Measurements from ENCODE around the gene COLGALT1.
"Not testable (repeated sequence)": the region's sequence is repeated elsewhere in the genome, so short reads cannot be mapped to it uniquely, and the experiment has no call there.

COLGALT1 gene

DNA sequence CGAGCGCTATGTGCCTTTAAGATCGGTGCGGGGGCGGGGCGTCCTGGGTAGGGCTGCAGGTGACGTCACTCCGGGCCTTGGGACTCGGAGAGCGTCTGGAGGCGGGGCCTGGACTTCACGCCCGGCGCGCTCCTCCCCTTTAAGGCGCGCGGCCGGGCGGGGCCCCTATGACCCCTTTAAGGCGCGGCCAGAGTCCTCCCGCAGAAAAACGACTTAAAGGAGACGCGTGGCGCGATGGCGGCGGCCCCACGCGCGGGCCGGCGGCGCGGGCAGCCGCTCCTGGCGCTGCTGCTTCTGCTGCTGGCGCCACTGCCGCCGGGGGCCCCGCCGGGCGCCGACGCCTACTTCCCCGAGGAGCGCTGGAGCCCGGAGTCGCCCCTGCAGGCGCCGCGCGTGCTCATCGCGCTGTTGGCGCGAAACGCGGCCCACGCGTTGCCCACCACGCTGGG is at the start of gene COLGALT1:
TSS of gene COLGALT1 (plus strand) at position 170 of the 449 bp plus-strand sequence. CDS start at position 235, 65 bp downstream.
- DNase-seq (ENCODE audit: low read depth), result peak; percentile 97

DNA sequence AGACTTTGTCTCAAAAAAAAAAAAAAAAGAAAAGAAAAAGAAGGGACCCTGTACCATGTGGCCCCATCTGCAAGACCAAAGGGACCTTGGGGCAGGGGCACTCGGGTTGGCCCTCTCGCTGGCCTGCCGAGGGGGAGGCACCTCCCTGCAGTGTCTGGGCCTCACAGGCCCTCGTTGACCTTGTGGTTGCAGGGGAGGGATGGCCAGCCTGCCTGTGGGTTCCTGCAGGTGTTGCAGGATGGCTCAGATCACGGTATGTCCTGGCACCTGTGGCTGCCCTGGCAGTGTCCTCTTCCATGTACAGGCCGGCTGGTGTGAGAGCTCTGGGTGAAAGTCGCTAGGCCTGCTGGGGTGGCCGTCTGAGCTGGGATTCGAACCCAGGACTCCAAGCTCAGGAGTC is 48.7 kb upstream of the COLGALT1 start:
- DNase-seq (ENCODE audit: low read depth), result no peak

- not testable (repeated sequence) for DNase-seq (ENCODE audit: low read depth)
These were observed 46.9 kb upstream of the COLGALT1 start for GRCh38 chr19:17508558-17508933.

DNA sequence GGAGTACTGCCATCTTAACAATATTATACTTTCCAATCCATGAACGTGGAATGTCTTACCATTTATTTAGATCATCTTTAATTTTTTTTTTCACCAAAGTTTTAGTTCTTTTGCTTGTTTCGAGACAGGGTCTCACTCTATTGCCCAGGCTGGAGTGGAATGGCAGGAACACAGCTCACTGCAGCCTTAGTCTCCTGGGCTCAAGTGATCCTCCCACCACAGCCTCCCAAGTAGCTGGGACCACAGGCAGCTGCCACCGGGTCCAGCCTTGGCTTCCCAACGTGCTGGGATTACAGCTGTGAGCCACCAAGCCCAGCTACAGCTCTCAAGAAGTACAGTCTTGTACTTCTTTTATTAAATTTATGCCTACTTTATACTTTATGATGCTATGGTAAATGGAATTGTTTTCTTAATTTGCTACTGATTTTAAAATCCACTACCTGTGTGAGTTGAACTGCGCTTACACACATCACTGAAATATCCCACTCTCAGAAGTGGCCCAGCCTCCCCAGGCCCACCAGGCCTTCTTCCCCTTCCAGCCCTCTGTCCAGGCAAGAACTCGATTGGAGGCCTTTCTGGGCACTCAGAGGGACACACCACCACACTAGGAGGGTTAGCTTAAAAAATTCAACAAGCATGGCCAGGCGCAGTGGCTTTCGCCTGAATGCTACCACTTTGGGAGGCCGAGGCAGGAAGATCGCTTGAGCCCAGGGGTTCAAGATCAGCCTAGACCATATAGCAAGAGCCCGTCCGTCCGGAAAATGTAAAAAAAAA is 45.0 kb upstream of the COLGALT1 start:
- no peak for DNase-seq (ENCODE audit: low read depth)

DNA sequence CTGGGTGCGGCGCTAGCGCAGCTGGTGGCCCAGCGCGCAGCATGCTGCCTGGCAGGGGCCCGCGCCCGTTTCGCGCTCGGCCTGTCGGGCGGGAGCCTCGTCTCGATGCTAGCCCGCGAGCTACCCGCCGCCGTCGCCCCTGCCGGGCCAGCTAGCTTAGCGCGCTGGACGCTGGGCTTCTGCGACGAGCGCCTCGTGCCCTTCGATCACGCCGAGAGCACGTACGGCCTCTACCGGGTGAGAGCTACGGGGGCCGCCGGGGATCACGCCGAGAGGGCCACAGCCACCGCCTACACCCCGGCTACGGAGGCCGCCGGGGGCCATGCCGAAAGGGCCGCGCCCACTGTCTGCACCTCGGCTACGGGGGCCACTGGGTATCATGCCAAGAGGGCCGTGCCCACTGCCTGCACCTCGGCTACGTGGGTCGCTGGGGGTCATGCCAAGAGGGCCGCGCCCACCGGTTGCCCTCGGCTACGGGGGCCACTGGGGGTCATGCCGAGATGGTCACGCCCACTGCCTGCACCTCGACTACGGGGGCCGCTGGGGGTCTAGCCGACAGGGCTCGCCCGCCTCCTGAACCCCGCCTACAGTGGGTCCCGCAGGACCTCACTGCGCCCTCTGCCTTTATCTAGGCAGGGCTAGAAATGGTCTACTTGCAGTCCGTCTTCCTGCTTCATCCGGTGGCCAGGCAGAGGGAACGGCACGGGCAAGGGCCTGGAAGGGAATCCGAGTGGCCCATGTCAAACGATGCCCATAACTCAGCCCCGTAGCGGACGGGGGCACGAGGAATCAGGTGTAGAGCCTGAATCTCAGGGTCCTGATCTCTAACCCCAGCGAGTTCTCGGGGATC is 43.5 kb upstream of the COLGALT1 start:
- peak; percentile 84 for DNase-seq (ENCODE audit: low read depth)

GRCh38 chr19:17512574-17512939 is 42.9 kb upstream of the COLGALT1 start:
- no peak for DNase-seq (ENCODE audit: low read depth)

DNA sequence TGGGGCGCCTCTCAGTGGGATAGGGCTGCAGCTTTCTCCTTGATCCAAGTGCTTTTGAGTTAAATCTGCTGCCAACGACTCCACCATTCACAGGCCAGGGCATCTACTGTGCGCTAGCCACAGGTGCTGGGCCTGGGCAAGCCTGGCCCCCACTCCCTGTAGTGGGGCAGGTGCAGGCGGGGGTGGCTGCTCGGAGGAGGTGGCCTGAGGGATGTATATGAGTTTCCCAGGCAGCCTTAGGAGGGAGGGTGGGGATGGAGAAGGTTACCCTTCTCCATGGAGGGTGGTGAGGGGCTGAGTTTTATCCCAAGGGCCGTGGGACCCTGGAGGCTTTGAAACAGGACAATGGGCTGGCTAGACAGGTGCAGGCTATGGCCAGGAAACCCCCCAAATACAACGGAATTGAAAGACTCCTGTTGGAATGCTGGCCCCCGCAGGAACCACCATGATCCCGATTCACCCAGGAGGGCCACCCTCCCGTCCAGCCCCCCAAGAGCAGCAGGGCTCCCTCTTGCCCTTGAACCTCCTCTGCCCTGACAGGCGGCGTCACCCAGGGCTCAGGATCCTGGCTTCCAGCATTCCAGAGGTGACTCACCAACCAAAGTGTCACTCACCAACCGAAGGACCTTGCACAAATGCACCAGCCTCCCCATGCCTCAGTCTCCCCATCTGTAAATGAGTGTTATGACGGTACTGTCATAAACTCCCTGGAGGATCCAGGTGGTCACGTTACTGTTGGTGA is 39.9 kb upstream of the COLGALT1 start:
- no peak for DNase-seq (ENCODE audit: low read depth)

GRCh38 chr19:17517898-17518297 is 37.6 kb upstream of the COLGALT1 start:
- no peak for DNase-seq (ENCODE audit: low read depth)

DNA sequence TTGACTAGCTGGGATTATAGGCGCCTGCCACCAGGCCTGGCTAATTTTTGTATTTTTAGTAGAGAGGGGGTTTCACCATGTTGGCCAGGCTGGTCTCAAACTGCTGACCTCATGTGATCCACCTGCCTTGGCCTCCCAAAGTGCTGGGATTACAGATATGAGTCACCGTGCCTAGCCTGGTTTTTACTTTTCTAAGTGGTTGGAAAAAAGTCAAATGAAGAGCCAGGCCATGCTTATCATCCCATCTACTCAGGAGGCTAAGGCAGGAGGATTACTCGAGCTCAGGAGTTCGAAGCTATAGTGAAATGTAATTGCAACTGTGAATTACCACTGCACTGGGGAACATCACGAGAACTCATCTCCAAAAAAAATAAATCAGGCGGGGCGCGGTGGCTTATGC is 36.8 kb upstream of the COLGALT1 start:
- not testable (repeated sequence) for DNase-seq (ENCODE audit: low read depth)

DNA sequence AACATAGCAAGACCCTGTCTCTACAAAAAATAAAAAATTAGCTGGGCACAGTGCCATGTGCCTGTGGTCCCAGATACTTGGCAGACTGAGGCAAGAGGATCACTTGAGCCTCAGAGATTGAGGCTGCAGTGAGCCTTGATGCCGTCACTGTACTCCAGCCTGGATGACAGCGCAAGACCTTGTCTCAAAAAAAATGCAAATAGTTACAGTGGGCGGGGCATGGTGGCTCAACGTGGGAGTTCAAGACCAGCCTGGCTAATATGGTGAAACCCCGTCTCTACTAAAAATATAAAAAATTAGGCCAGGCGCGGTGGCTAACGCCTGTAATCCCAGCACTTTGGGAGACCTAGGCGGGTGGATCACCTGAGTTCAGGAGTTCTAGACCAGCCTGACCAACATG is 35.5 kb upstream of the COLGALT1 start:
- DNase-seq (ENCODE audit: low read depth), result no peak

DNA sequence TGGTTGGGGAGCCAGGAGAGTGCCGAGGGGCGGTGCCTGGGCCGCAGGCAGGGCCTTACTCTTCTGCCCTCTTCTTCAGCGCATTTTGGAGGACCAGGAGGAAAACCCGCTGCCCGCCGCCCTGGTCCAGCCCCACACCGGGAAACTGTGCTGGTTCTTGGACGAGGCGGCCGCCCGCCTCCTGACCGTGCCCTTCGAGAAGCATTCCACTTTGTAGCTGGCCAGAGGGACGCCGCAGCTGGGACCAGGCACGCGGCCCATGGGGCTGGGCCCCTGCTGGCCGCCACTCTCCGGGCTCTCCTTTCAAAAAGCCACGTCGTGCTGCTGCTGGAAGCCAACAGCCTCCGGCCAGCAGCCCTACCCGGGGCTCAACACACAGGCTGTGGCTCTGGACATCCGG is 34.6 kb upstream of the COLGALT1 start:
- DNase-seq (ENCODE audit: low read depth), result no peak

DNA sequence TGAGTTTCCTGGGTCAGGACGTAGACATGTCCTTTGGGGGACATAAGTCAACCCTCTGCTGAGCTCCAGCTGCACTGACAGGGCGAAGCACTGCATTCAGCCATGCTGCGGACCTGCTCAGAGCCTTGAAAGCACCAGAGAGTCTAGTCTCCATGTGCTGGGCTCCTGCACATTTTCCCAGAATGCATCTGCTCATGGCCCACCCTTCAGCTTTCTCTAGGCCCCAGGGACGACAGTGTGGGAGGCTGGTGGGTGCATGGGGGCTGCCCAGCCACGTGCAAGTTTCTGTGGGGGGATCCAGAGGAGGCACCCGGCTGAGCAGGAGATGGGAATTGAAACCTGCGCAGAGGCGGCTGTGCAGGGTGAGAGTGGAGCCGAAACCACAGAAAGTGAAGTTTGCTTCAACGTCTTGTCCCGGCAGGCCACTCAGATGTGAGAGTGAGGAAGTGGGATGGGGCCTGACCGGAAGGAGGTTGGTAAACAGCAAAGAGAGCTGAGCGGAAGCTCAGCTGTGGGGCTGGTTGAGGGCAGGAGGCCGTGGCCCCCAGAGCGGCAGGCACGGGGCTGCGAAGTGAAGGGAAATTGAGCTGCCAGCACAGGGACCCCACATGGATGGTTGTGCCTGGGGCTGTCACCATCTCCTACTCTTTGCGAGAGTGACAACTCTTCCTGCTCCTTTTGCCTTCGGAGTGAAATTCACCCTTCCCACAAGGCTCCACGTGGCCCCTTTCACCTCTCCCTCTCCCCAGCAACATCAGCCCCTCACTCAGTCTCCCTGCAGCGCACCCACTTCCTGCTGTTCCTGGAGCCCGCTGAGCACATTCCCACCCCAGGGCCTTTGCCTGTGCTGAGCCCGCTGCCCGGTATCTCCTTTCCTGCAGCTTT is 32.2 kb upstream of the COLGALT1 start:
- DNase-seq (ENCODE audit: low read depth), result no peak

GRCh38 chr19:17524651-17525050 is 30.8 kb upstream of the COLGALT1 start:
- DNase-seq (ENCODE audit: low read depth), result no peak

GRCh38 chr19:17525141-17525540 is 30.3 kb upstream of the COLGALT1 start:
- no peak for DNase-seq (ENCODE audit: low read depth)

DNA sequence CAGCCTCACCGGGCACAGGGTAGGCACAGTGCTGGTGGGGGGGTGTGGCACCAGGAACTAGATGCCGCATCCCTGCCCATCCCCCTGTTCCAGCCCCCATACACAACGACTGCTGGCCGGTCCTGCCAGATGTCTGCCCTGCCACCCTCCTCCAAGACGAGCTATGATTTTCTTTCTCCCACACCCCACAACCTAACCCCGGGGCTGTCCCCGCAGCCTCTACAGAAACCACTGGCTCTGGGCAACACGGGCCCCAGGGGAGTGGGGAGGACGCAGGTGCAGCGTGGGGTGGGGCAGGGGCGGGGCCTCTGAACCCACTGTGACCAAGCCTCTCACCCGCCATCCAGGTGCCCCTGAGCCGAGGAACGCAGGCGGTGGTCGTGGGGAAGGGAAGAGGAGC is 28.5 kb upstream of the COLGALT1 start:
- no peak for DNase-seq (ENCODE audit: low read depth)

DNA sequence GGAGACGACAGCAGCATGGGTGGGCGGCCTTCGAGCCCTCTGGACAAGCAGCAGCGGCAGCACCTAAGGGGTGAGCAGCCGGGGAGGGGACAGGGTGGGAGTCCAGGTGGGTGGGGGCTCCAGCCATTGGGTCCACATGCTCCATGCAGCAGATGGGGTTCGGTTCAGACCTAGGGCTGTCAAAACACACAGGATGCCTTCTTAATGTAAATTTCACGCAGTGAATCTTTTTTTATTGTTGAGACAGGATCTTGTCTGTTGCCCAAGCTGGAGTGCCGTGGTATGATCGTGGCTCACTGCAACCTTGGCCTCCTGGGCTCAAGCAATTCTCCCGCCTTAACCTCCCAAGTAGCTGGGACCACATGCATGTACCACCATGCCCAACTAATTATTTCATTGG is 28.1 kb upstream of the COLGALT1 start:
- no peak for DNase-seq (ENCODE audit: low read depth)

GRCh38 chr19:17528610-17529009 is 26.8 kb upstream of the COLGALT1 start:
- no peak for DNase-seq (ENCODE audit: low read depth)

DNA sequence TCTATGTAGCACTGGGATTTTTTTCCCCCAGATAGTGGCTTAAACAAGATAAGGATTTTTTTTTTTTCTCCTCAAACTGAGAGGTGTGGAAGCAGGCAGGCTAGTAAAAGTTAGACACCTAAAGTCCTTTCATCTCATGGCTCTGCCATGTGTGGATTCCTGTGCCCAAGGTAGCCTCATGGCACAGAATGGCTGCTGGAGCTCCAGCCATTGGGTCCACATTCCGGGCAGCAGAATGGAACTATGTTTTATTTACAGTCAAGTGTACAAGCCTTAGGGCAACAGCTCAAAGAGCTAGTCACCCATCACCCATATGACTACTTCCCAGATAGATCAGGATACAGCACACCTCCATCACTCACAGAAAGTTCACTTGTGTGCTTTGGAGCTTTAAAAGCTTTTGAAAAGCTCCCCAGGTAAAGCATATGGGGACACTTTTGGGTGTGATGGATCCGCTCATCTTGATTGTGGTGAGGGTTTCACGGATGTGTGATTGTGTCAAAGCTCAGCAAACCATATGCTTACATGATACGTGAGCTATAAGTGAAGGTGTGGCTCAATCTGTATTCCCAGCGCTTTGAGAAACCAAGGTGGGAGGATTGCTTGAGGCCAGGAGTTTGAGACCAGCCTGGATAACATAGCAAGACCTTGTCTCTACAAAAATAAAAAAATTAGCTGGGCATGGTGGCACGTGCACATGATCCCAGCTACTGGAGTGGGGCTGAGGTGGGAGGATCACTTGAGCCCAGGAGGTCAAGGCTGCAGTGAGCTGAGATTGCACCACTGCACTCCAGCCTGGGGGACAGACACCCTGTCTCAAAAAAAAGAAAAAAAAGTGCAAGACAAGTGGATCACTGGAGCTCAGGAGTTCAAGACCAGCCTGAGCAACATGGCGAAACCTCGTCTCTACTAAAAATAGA is 25.9 kb upstream of the COLGALT1 start:
- no peak for DNase-seq (ENCODE audit: low read depth)

DNA sequence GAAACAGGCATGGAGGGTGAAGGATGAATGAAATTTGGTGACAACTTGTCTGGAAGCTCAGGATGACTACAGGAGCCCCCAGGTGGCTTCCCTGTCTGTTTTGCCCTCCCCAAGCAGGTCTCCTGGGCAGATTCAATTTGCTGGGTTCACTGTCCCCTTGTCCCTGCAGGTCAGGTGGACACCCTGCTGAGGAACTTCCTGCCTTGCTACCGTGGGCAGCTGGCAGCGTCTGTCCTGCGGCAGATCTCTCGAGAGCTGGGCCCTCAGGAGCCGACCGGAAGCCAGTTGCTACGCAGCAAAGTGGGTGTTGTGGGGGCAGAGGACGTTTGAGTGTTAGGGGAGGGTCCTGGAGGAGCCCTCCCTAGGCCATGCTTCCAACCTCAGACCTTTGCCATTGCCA is 24.9 kb upstream of the COLGALT1 start:
- DNase-seq (ENCODE audit: low read depth), result no peak

- no peak for DNase-seq (ENCODE audit: low read depth)
These were observed 23.3 kb upstream of the COLGALT1 start for GRCh38 chr19:17532116-17532515.
